Osteoblast (primary cell): ENCODE measurements around the gene RBP7. TPM values are rescaled to one million over a fixed set of nuclear protein-coding genes. Genes with fewer than 3 reads are reported as not detected.
"Not testable (repeated sequence)": the region's sequence is repeated elsewhere in the genome, so short reads cannot be mapped to it uniquely, and the experiment has no call there.

ENCODE experiments used
- DNase-seq: peaks from one replicate; pipeline ENCODE4 v3.0.0; 2011; ENCODE audit warnings: low spot score, mixed read lengths; ENCODE audit not compliant: insufficient read length; ENCODE audit errors: missing footprints
- H2AFZ ChIP-seq: 2 replicates; pipeline ENCODE4 v1.6.0; 2011; ENCODE audit warnings: mild to moderate bottlenecking, low read length
- H3K27ac ChIP-seq: 2 replicates; pipeline ENCODE4 v1.5.1; 2011; ENCODE audit warnings: mild to moderate bottlenecking, low read depth, low read length, moderate library complexity
- H3K27me3 ChIP-seq: 2 replicates; pipeline ENCODE4 v1.6.0; 2012; ENCODE audit warnings: mild to moderate bottlenecking, control low read depth, inconsistent platforms, low read length, moderate library complexity; ENCODE audit not compliant: insufficient read depth
- H3K36me3 ChIP-seq: 2 replicates; pipeline ENCODE4 v1.5.1; 2011; ENCODE audit warnings: mild to moderate bottlenecking, low read length, control low read depth, moderate library complexity; ENCODE audit not compliant: insufficient read depth
- H3K4me1 ChIP-seq: 2 replicates; pipeline ENCODE4 v1.5.1; 2011; ENCODE audit warnings: mild to moderate bottlenecking, low read length, control low read depth, moderate library complexity; ENCODE audit not compliant: insufficient read depth
- H3K4me2 ChIP-seq: 2 replicates; pipeline ENCODE4 v1.6.0; 2011; ENCODE audit warnings: mild to moderate bottlenecking, low read length; ENCODE audit not compliant: insufficient read depth
- H3K4me3 ChIP-seq: fragments of 200-600 bp; sonication (generic); 3 replicates; pipeline ENCODE4 v1.5.1; 2012; ENCODE audit warnings: mild to moderate bottlenecking, low read length, inconsistent platforms; ENCODE audit not compliant: insufficient read depth
- H3K79me2 ChIP-seq: 2 replicates; pipeline ENCODE4 v1.6.0; 2012; ENCODE audit warnings: mild to moderate bottlenecking, low read length, control low read depth, inconsistent platforms; ENCODE audit not compliant: insufficient read depth
- H3K9me3 ChIP-seq: 2 replicates; pipeline ENCODE4 v1.5.1; 2011; ENCODE audit warnings: low read depth, low read length, control low read depth
- H4K20me1 ChIP-seq: 2 replicates; pipeline ENCODE4 v1.6.0; 2012; ENCODE audit warnings: mild to moderate bottlenecking, low read length, control low read depth; ENCODE audit not compliant: insufficient read depth
- total RNA-seq: library from RNA; depleted of rRNA; stranded (reverse); fragments of >200 nt; gene quantifications from 2 replicates; pipeline ENCODE4 v1.2.3, GENCODE V29; 2012
- TF ChIP-seq, protein P1 (sequence below): IDR thresholded peaks from 2 replicates; pipeline ENCODE4 v1.5.1; 2011; ENCODE audit warnings: mild to moderate bottlenecking, low read depth, low read length, moderate library complexity; ENCODE audit errors: extremely low read depth

The RBP7 gene
- total RNA-seq, 1 donor = not detected

- Histone ChIP-seq H3K36me3 (no peaks in the 10 kb centered on the region), H3K27me3 (no peaks in the 10 kb centered on the region), H3K9me3 (no peaks in the 10 kb centered on the region), H3K79me2 (no peaks in the 10 kb centered on the region), H3K27ac (no peak overlapping the region), H3K4me2 (no peak overlapping the region), H3K4me1 (no peaks in the 10 kb centered on the region), H4K20me1 (no peaks in the 10 kb centered on the region), H2AFZ (no peak overlapping the region), H3K4me3 (no peak overlapping the region)
- DNase-seq = no peak
- TF ChIP-seq, protein P1, sequence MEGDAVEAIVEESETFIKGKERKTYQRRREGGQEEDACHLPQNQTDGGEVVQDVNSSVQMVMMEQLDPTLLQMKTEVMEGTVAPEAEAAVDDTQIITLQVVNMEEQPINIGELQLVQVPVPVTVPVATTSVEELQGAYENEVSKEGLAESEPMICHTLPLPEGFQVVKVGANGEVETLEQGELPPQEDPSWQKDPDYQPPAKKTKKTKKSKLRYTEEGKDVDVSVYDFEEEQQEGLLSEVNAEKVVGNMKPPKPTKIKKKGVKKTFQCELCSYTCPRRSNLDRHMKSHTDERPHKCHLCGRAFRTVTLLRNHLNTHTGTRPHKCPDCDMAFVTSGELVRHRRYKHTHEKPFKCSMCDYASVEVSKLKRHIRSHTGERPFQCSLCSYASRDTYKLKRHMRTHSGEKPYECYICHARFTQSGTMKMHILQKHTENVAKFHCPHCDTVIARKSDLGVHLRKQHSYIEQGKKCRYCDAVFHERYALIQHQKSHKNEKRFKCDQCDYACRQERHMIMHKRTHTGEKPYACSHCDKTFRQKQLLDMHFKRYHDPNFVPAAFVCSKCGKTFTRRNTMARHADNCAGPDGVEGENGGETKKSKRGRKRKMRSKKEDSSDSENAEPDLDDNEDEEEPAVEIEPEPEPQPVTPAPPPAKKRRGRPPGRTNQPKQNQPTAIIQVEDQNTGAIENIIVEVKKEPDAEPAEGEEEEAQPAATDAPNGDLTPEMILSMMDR = no peak
Measured at GRCh38 chr1:9990944-9991343, 6.1 kb upstream of the RBP7 start.

DNA sequence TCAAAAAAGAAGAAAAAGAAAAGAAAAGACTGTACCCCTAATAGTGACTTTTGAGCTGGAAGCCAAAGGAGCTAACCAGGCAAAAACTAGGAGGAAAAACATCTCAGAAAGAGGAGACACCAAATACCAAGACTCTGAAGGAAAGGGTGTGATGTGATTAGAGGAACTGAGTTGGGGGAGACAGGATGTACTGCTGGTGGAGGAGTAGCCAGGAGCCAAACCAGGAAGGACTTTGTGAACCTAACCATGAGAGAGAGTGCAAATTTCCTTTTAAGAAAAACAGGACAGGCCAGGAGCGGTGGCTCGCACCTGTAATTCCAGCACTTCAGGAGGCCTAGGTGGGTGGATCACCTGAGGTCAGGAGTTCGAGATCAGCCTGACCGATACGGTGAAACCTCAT, 4.1 kb upstream of the RBP7 start:
- no peaks in the 10 kb centered on the region for H3K79me2 ChIP-seq
- no peaks in the 10 kb centered on the region for H3K36me3 ChIP-seq
- DNase-seq = no peak
- H3K4me3 ChIP-seq = no peak overlapping the region
- H3K27ac ChIP-seq = no peak overlapping the region
- no peaks in the 10 kb centered on the region for H4K20me1 ChIP-seq
- H3K27me3 ChIP-seq = peaks cover 14% of the 10 kb centered on the region
- no peak overlapping the region for H3K4me2 ChIP-seq
- no peak overlapping the region for H2AFZ ChIP-seq
- no peaks in the 10 kb centered on the region for H3K9me3 ChIP-seq
- TF ChIP-seq, protein P1 = no peak
- no peaks in the 10 kb centered on the region for H3K4me1 ChIP-seq

GRCh38 chr1:9993561-9994075, 3.4 kb upstream of the RBP7 start:
- TF ChIP-seq, protein P1 = no peak

GRCh38 chr1:10001016-10001665, 4.1 kb downstream of the RBP7 start:
- H4K20me1 ChIP-seq = no peaks in the 10 kb centered on the region
- H3K27ac ChIP-seq = no peak overlapping the region
- H3K4me3 ChIP-seq = no peak overlapping the region
- no peaks in the 10 kb centered on the region for H3K79me2 ChIP-seq
- TF ChIP-seq, protein P1 = no peak
- no peak overlapping the region for H3K4me2 ChIP-seq
- no peaks in the 10 kb centered on the region for H3K4me1 ChIP-seq
- no peak for DNase-seq
- H3K9me3 ChIP-seq = no peaks in the 10 kb centered on the region
- H3K36me3 ChIP-seq = no peaks in the 10 kb centered on the region
- H2AFZ ChIP-seq = no peak overlapping the region
- peaks cover 25% of the 10 kb centered on the region for H3K27me3 ChIP-seq

More at GRCh38 chr1:9993561-9994075, 3.4 kb upstream of the RBP7 start:
- DNase-seq = no peak
- Histone ChIP-seq H3K27ac (no peak overlapping the region), H3K9me3 (no peaks in the 10 kb centered on the region), H3K27me3 (peaks cover 21% of the 10 kb centered on the region), H4K20me1 (no peaks in the 10 kb centered on the region), H3K4me1 (no peaks in the 10 kb centered on the region), H3K79me2 (no peaks in the 10 kb centered on the region), H2AFZ (no peak overlapping the region), H3K36me3 (no peaks in the 10 kb centered on the region), H3K4me2 (no peak overlapping the region), H3K4me3 (no peak overlapping the region)

GRCh38 chr1:10005248-10005647, 8.2 kb downstream of the RBP7 start:
- not testable (repeated sequence) for H3K79me2 ChIP-seq, H3K4me2 ChIP-seq

More at GRCh38 chr1:10005248-10005647, 8.2 kb downstream of the RBP7 start:
- H4K20me1 ChIP-seq, H3K4me1 ChIP-seq, H3K4me3 ChIP-seq, H3K27ac ChIP-seq, H3K36me3 ChIP-seq, H3K9me3 ChIP-seq, H3K27me3 ChIP-seq, H2AFZ ChIP-seq, DNase-seq: not testable (repeated sequence)
